ENCODE data around the gene MEPCE.
"Not testable (repeated sequence)": the region's sequence is repeated elsewhere in the genome, so short reads cannot be mapped to it uniquely, and the experiment has no call there.

Gene MEPCE

GRCh38 chr7:100434297-100435144, 4.9 kb downstream of the MEPCE start:
- DNase-seq: no peak

GRCh38 chr7:100435401-100436304, 6.0 kb downstream of the MEPCE start:
- DNase-seq: no peak

- DNase-seq: no peak
Measured at GRCh38 chr7:100437150-100438100, 7.8 kb downstream of the MEPCE start.

GRCh38 chr7:100438172-100438571, 8.5 kb downstream of the MEPCE start:
- DNase-seq: no peak

- not testable (repeated sequence) for DNase-seq
Measured at GRCh38 chr7:100438731-100439130, 9.1 kb downstream of the MEPCE start.

- not testable (repeated sequence) for DNase-seq
Measured at GRCh38 chr7:100439244-100439643, 9.6 kb downstream of the MEPCE start.

GRCh38 chr7:100441641-100442535, 12.3 kb downstream of the MEPCE start:
- DNase-seq: no peak

GRCh38 chr7:100443096-100443840, 13.6 kb downstream of the MEPCE start:
- DNase-seq: no peak

GRCh38 chr7:100444311-100445278, 15.0 kb downstream of the MEPCE start:
- DNase-seq: no peak

GRCh38 chr7:100446040-100446439, 16.4 kb downstream of the MEPCE start:
- DNase-seq: no peak

GRCh38 chr7:100447363-100447762, 17.7 kb downstream of the MEPCE start:
- DNase-seq: not testable (repeated sequence)

GRCh38 chr7:100449190-100449795, 19.7 kb downstream of the MEPCE start:
- DNase-seq: no peak

GRCh38 chr7:100452513-100452912, 22.9 kb downstream of the MEPCE start:
- DNase-seq: no peak

- not testable (repeated sequence) for DNase-seq
Measured at GRCh38 chr7:100453854-100454253, 24.2 kb downstream of the MEPCE start.

- no peak for DNase-seq
Measured at GRCh38 chr7:100455206-100455605, 25.6 kb downstream of the MEPCE start.

- DNase-seq: no peak
Measured at GRCh38 chr7:100456562-100456961, 26.9 kb downstream of the MEPCE start.

GRCh38 chr7:100457033-100457432, 27.4 kb downstream of the MEPCE start:
- DNase-seq: no peak

GRCh38 chr7:100464210-100464660, 34.6 kb downstream of the MEPCE start, which contains the start of gene SPACDR:
TSS of gene SPACDR (minus strand) at chr7:100464260. CDS start at chr7:100464025, 235 bp downstream.
- no peak for DNase-seq

- no peak for DNase-seq
Measured at GRCh38 chr7:100464791-100465190, 35.2 kb downstream of the MEPCE start.
